Right lobe of liver (tissue), 6 donors: ENCODE results near the gene DOCK2. TPM values are rescaled to one million over a fixed set of nuclear protein-coding genes. Genes with fewer than 3 reads are reported as not detected.
"Not testable (repeated sequence)": the region's sequence is repeated elsewhere in the genome, so short reads cannot be mapped to it uniquely, and the experiment has no call there.

ENCODE experiments used
- ATAC-seq, 4 donors: fragments of 200-7000 bp; cut with Tn5 transposase; one replicate each; pipeline ENCODE4 v1.9.1; 2020; ENCODE audit warnings: mild to moderate bottlenecking in 4 of 4, moderate library complexity in 4 of 4
- DNase-seq, 3 donors: peaks; one replicate each; pipeline ENCODE4 v3.0.0-alpha.2; 2020
- H3K27ac ChIP-seq, 3 donors: fragments of 200-600 bp; one replicate each; pipeline ENCODE4 v1.8.0; 2022
- H3K27me3 ChIP-seq, 2 donors: fragments of 200-600 bp; one replicate each; pipeline ENCODE4 v1.8.0; 2022
- H3K36me3 ChIP-seq, 4 donors: fragments of 200-600 bp; sonication (generic) in 1 of 4; one replicate each; pipeline versions ENCODE4 v1.5.1 to v1.8.0; 2017 to 2022; ENCODE audit warnings: control low read depth in 1 of 4
- H3K4me1 ChIP-seq, 4 donors: fragments of 200-600 bp; sonication (generic) in 1 of 4; one replicate each; pipeline versions ENCODE4 v1.5.1 to v1.8.0; 2017 to 2022; ENCODE audit warnings: control low read depth in 1 of 4
- H3K4me3 ChIP-seq, 3 donors: fragments of 200-600 bp; one replicate each; pipeline ENCODE4 v1.8.0; 2022
- H3K9me3 ChIP-seq, 4 donors: fragments of 200-600 bp; sonication (generic) in 1 of 4; one replicate each; pipeline versions ENCODE4 v1.5.1 to v1.8.0; 2017 to 2022; ENCODE audit warnings: control low read depth in 1 of 4
- POLR2A ChIP-seq: fragments of 450-650 bp; IDR thresholded peaks from one replicate; pipeline ENCODE4 v1.6.1; 2017; ENCODE audit warnings: antibody characterized with exemption, mild to moderate bottlenecking
- WGBS: methylation state at CpG from one replicate; pipeline ENCODE4 v1.1.6; 2018; ENCODE audit warnings: low coverage, low lambda C conversion rate; ENCODE audit not compliant: insufficient coverage; ENCODE audit errors: missing lambda C conversion rate; 5-methylcytosine and 5-hydroxymethylcytosine counted together
- intact Hi-C, 2 donors: fragments of 100-400 bp; cut with DNase I; formaldehyde crosslinking; loops; one replicate each; pipeline versions ENCODE4 v1.11.2 to v1.14.1; 2022
- total RNA-seq, 6 experiments: library from RNA; depleted of rRNA in 2 of 6; stranded (reverse); fragments of >200 nt in 2 of 6; fragmentation: NEBNext Ultra II Directional in 3 of 6; extraction: Animal tissue kit (Norgen Biotek cat#: 25700) in 3 of 6; gene quantifications; one replicate each; pipeline versions ENCODE4 v1.1.0 to v1.2.4, GENCODE V29; 2016 to 2023
- TF ChIP-seq, protein P1 (sequence below), 4 donors: fragments of 200-600 bp in 3 of 4; fragments of 450-650 bp in 1 of 4; IDR thresholded peaks; one replicate each; pipeline versions ENCODE4 v1.5.1 to v1.8.0; 2016 to 2022; ENCODE audit warnings: antibody characterized with exemption in 4 of 4, mild to moderate bottlenecking in 2 of 4
- donor health status: DM: no; HTN: yes; CAD: no.
- donor health status: DM: no; HTN: no; CAD: no.
- donor health status: DM: no; HTN: no; CAD: no.
- donor health status: DM: no; HTN: yes; CAD: no.
- donor health status: DM: no; HTN: yes; CAD: no.

The DOCK2 gene
- total RNA-seq, 6 experiments from 2014 or later, result 5.0 to 14.5 (median 7.4) TPM

DNA sequence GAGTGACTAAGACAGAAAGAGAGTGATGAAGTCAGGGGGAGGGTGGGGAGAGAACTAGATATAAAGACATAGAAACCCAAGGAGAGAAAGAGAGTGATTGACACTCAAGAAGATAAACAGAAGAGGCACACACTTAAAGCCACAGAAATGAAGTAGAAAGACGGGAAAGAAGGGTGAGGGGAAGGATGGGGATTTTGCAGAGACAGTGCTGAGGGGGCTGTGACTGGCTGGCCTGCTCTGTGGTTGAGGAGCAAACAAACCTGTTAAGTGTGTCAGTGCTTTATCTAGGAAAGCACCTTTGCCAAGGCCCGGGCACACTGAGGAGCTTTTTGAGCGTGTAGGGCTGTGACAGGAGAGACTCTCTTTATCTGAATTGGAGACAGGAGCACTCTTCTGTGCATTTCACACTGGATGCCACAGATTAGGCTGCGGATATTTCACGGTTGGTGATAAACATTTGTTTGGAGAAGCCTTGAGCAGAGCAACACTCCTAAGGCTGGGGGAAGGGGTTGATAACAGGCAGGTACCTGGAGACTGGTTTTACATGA, 109.1 kb downstream of the DOCK2 start:
- TF ChIP-seq POLR2A, result no peak
- TF ChIP-seq, protein P1, sequence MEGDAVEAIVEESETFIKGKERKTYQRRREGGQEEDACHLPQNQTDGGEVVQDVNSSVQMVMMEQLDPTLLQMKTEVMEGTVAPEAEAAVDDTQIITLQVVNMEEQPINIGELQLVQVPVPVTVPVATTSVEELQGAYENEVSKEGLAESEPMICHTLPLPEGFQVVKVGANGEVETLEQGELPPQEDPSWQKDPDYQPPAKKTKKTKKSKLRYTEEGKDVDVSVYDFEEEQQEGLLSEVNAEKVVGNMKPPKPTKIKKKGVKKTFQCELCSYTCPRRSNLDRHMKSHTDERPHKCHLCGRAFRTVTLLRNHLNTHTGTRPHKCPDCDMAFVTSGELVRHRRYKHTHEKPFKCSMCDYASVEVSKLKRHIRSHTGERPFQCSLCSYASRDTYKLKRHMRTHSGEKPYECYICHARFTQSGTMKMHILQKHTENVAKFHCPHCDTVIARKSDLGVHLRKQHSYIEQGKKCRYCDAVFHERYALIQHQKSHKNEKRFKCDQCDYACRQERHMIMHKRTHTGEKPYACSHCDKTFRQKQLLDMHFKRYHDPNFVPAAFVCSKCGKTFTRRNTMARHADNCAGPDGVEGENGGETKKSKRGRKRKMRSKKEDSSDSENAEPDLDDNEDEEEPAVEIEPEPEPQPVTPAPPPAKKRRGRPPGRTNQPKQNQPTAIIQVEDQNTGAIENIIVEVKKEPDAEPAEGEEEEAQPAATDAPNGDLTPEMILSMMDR (IDR thresholded peaks at IDR 0.05), result no peak
- H3K4me1 ChIP-seq, result no peaks in the 10 kb centered on the region
- intact Hi-C loops, result no loop called here
- H3K27me3 ChIP-seq, result no peaks in the 10 kb centered on the region
- DNase-seq, result no peak
- WGBS, result 52% methylated on average over 4 of the region's 5 CpGs
- no peak overlapping the region for H3K4me3 ChIP-seq
- no peaks in the 10 kb centered on the region for H3K9me3 ChIP-seq
- no peaks in the 10 kb centered on the region for H3K36me3 ChIP-seq
- no peak overlapping the region for H3K27ac ChIP-seq
- ATAC-seq, result no peak

DNA sequence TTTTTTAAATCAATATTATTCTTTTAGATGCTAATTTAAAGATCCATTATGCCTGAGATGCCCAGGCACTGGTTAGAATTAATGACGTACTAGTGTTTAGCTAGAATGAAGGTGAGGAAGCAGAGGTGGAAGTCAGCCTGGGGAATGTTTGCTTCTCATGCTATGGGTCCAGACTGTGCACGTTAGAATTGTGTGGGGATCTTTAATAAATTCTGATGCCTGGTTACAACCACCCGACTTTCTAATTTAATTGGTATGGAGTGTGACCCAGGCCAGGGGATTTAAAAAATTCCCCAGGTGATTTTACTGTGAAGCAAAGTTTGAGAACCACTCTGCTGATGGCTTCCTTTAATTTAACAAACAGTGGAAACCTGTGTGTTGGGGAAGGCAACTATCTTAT, 111.1 kb downstream of the DOCK2 start:
- 52% methylated on average over 3 of the region's 3 CpGs for WGBS
- H3K9me3 ChIP-seq, result no peaks in the 10 kb centered on the region

DNA sequence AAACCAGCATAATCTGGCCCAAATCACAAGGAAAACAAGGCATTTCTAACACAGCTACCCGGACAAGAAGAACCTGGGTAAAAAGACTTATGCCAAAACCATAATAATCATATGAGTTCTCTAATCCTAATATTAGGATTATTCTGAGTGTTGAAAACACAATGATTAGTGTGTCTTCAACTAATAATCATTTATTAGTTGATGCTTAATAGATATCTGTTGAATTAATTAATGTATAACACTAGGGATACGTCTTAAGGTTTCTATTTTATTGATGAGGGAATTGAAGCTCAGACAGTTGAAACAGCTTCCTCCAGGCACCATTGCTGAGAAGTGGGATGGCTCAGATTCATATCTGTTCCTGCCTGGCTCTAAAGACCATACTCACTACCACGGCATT, 112.2 kb downstream of the DOCK2 start:
- Histone ChIP-seq H3K36me3 (no peaks in the 10 kb centered on the region), H3K4me3 (no peak overlapping the region), H3K27ac (no peak overlapping the region), H3K4me1 (no peaks in the 10 kb centered on the region), H3K27me3 (no peaks in the 10 kb centered on the region), H3K9me3 (no peaks in the 10 kb centered on the region)
- TF ChIP-seq POLR2A, result no peak
- TF ChIP-seq, protein P1 (IDR thresholded peaks at IDR 0.05), result no peak
- intact Hi-C loops, result no loop called here
- ATAC-seq (no peak), DNase-seq (no peak)
- WGBS, result 64% methylated on average over 3 of the region's 3 CpGs

More for the DNA sequence above, 111.1 kb downstream of the DOCK2 start:
- no peak for ATAC-seq
- TF ChIP-seq, protein P1 (IDR thresholded peaks at IDR 0.05), result no peak
- no peak for TF ChIP-seq POLR2A
- H3K36me3 ChIP-seq, result no peaks in the 10 kb centered on the region
- no peak overlapping the region for H3K27ac ChIP-seq
- no peak overlapping the region for H3K4me3 ChIP-seq
- no peaks in the 10 kb centered on the region for H3K4me1 ChIP-seq
- no peak for DNase-seq
- no peaks in the 10 kb centered on the region for H3K27me3 ChIP-seq
- intact Hi-C loops, result no loop called here

DNA sequence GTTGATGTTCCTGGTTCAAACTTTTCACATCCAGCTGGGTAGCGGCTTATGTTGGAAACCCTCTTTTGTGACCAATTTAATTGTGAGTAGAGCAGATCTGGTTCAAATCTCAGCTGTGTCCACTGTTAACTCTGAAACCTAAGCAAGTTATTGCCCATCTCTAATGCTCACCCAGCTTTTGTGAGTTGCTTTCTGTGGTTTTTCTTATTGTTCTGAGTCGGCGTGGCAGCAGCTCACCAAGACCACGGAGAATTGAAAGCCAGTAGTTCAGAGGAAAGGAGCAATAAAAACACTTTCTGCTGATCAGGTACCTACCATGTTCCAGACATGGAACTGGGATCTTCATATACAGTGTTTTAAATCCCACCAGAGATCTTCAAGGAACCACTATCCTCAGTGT, 114.4 kb downstream of the DOCK2 start:
- 65% methylated on average over 3 of the region's 4 CpGs for WGBS
- Histone ChIP-seq H3K4me1 (no peaks in the 10 kb centered on the region), H3K27me3 (no peaks in the 10 kb centered on the region), H3K4me3 (no peak overlapping the region), H3K36me3 (no peaks in the 10 kb centered on the region), H3K9me3 (no peaks in the 10 kb centered on the region), H3K27ac (no peak overlapping the region)
- no peak for DNase-seq
- intact Hi-C loops, result no loop called here
- TF ChIP-seq, protein P1 (IDR thresholded peaks at IDR 0.05), result no peak
- TF ChIP-seq POLR2A, result no peak
- ATAC-seq, result no peak

DNA sequence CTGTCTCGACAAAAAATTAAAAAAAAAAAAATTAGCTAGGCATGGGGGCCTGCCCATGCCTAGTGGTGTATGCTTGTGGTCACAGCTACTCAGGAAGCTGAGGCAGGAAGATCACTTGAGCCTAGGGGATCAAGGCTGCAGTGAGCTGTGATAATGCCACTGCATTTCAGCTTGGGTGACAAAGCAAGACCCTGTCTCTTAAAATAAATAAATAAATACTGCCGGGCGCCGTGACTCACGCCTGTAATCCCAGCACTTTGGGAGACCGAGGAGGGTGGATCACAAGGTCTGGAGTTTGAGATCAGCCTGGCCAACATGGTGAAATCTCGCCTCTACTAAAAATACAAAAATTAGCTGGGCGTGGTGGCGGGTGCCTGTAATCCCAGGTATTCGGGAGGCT, 115.5 kb downstream of the DOCK2 start:
- H3K36me3 ChIP-seq, intact Hi-C loops, H3K4me1 ChIP-seq, H3K27me3 ChIP-seq, H3K9me3 ChIP-seq, ATAC-seq, DNase-seq, H3K4me3 ChIP-seq, H3K27ac ChIP-seq: not testable (repeated sequence)
- 68% methylated on average over 10 of the region's 10 CpGs for WGBS
